GM23338 (cell line): ENCODE results near the gene LRP1B.

Source experiments
- EZH2 ChIP-seq: fragments of 200-600 bp; sonication (generic); IDR thresholded peaks from one replicate; pipeline ENCODE4 v1.8.0; 2017; ENCODE audit warnings: antibody characterized with exemption, mild to moderate bottlenecking, low read depth; ENCODE audit not compliant: unreplicated experiment
- EZH2phosphoT487 ChIP-seq: fragments of 200-600 bp; sonication (generic); IDR thresholded peaks from one replicate; pipeline ENCODE4 v1.8.1; 2018; ENCODE audit warnings: antibody characterized with exemption; ENCODE audit not compliant: unreplicated experiment
- JUNB ChIP-seq: IDR thresholded peaks from one replicate; pipeline ENCODE4 v1.6.1; 2016; ENCODE audit warnings: antibody characterized with exemption; ENCODE audit not compliant: unreplicated experiment
- REST ChIP-seq: IDR thresholded peaks from one replicate; pipeline ENCODE4 v1.6.1; 2018; ENCODE audit warnings: antibody characterized with exemption; ENCODE audit not compliant: unreplicated experiment
- TF ChIP-seq, protein P1 (sequence below), 2 experiments: fragments of 200-600 bp in 1 of 2; sonication (generic) in 1 of 2; conservative IDR thresholded peaks; 2 replicates each; pipeline versions ENCODE4 v1.5.1 to v1.6.1; 2016 to 2017; ENCODE audit warnings: antibody characterized with exemption in 2 of 2, low read depth in 2 of 2, mild to moderate bottlenecking in 2 of 2, moderate library complexity in 1 of 2
- TF ChIP-seq, protein P2 (sequence below): IDR thresholded peaks from 2 replicates; pipeline ENCODE4 v1.6.1; 2016; ENCODE audit warnings: antibody characterized with exemption

DNA sequence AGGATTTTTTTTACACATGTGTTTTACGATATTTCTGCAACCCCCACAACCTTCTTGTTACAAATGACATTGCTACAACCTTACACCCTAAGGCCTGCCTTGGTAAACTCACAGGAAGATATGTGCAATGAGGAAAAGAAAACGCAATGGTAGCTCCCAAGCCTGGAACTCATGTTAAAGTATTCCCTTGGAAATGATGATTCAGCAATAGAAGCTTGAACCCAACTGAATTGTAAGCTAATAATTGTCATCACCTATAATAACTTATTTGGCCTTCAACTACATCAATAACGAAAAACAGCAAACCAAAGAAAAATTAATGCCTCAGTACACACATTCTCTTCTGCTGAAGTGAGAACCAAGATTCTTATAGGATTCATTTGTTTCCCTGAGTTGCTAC, 491.0 kb downstream of the LRP1B start:
- TF ChIP-seq, protein P1, sequence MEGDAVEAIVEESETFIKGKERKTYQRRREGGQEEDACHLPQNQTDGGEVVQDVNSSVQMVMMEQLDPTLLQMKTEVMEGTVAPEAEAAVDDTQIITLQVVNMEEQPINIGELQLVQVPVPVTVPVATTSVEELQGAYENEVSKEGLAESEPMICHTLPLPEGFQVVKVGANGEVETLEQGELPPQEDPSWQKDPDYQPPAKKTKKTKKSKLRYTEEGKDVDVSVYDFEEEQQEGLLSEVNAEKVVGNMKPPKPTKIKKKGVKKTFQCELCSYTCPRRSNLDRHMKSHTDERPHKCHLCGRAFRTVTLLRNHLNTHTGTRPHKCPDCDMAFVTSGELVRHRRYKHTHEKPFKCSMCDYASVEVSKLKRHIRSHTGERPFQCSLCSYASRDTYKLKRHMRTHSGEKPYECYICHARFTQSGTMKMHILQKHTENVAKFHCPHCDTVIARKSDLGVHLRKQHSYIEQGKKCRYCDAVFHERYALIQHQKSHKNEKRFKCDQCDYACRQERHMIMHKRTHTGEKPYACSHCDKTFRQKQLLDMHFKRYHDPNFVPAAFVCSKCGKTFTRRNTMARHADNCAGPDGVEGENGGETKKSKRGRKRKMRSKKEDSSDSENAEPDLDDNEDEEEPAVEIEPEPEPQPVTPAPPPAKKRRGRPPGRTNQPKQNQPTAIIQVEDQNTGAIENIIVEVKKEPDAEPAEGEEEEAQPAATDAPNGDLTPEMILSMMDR (conservative IDR thresholded peaks at IDR 0.05; ENCODE audit: low read depth in 2 of 2), result no peak
- TF ChIP-seq EZH2phosphoT487 (no peak), EZH2 (no peak), JUNB (no peak), REST (no peak)
- TF ChIP-seq, protein P2, sequence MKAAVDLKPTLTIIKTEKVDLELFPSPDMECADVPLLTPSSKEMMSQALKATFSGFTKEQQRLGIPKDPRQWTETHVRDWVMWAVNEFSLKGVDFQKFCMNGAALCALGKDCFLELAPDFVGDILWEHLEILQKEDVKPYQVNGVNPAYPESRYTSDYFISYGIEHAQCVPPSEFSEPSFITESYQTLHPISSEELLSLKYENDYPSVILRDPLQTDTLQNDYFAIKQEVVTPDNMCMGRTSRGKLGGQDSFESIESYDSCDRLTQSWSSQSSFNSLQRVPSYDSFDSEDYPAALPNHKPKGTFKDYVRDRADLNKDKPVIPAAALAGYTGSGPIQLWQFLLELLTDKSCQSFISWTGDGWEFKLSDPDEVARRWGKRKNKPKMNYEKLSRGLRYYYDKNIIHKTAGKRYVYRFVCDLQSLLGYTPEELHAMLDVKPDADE, result no peak
